HG03039 (cell line): Measurements from ENCODE around the gene SPEM3.

Experiments used
- ATAC-seq: cut with Tn5 transposase; IDR thresholded peaks from one replicate; pipeline ENCODE4 v1.9.1; 2021; ENCODE audit warnings: mild to moderate bottlenecking, moderate library complexity; ENCODE audit not compliant: unreplicated experiment

SPEM3 gene

DNA sequence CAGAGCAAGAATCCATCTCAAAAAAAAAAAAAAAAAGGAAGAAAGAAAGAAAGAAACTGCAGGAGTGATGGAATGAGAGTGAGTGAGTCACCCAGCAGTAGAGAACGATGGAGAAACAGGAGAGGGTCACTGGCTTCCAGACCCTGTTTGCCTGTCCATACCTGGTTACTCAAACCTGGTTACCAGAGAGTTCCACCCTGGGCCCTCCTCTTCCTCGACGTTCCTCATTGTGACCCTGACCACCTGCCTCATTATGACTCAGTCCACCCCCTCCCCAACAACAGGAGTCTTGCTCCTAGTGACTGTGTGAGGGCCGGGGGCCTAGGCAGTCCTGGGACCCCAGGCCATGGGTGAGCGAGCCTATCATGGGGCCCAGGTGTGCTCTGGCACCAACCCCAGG is at the start of gene SPEM3:
TSS of gene SPEM3 (plus strand) at position 301 of the 400 bp plus-strand sequence. CDS start at position 347, 46 bp downstream.
- ATAC-seq = no peak

DNA sequence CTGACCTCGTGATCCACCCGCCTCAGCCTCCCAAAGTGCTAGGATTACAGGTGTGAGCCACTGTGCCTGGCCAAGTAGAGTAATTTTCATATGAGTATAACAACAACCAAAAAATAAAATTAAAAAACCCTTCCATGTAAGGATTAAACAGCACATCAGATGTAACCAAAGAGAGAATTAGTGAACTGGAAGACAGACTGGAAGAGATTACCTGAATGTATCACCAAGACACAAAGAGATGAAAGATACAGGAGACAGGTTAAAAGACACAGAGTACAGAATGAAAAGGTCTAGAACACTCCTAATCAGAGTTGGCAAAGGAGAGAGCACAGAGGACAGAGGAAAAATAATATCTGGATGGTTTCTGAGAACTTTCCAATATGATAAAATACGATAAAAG is 49.5 kb upstream of the SPEM3 start:
- ATAC-seq = no peak

DNA sequence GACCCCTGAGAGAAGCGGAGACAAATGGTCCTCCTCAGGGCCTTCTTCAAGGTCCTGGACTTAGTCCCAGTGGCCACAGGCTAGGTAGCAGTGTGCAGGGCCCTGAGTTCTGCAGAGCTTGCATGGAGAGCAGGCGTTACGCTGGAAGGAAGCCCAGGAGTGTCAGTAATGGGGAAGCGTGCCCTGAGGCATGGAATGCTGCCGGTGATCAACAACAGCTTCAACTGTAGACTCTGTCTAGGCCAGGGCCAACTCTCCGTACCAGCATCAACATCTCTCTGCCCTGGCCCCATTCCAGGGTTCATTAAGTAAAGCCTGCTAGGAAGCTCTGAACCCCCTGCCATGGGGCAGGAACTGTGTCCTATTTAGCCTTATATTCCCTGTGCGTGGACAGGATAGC is 48.3 kb upstream of the SPEM3 start:
- ATAC-seq = no peak

DNA sequence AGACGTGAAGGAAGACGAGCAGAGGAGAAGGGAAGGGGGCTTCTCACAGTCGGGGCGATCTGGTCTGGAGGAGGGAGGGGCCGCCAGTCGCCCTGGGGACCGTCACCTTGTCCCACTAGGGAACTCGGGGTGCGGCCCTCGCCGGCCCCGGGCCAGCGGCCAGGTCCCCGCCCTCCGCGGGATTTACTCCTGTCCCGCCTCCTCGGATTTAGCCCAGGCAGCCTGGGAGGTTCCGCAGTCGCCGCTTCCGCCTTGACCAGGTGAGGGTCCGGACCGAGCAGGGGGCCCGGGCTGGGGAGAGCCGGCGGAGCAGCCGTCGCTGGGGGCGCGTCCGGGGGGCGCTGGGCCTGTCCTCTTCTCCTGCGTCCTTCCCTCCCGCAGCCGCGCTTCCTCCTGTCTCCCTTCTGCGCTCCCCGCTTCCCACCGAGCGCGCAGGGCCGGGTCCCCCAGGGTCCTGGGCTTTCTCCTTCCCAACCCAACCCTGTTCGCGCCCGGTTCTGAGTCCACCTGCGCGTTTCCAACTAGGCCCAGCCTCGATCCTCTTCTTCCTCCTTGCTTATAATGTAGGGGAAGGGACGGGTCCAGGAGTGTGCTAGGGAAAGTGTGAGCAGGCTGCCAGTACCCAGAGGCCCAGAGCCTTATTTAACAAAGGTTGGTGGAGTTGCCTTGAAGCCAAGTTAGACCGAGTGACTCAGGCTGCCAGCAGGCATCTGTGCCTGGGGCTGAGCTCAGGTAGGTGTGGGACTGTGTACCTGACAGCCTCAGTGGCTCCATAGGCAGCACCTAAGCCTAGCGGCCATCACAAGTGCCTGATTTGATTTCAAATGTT is 47.6 kb upstream of the SPEM3 start, which contains the start of gene TNK1:
TSS of gene TNK1 (plus strand) at position 235 of the 829 bp plus-strand sequence. CDS start 1,838 bp downstream, outside the sequence.
- ATAC-seq = no peak

DNA sequence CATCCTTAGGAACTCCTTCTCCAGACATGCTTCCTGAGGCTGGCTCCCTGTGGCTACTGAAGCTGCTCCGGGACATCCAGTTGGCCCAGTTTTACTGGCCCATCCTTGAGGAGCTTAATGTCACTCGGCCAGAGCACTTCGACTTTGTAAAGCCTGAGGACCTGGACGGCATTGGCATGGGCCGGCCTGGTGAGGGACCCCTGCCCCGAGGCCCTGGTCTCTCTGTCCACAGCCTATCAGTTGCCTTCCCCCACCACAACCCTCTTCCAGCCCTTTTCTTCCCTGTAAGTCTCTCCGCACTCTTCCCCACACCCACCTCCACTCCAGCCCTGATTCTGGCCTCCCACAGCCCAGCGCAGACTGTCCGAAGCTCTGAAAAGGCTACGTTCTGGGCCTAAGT is 45.8 kb upstream of the SPEM3 start:
- no peak for ATAC-seq

DNA sequence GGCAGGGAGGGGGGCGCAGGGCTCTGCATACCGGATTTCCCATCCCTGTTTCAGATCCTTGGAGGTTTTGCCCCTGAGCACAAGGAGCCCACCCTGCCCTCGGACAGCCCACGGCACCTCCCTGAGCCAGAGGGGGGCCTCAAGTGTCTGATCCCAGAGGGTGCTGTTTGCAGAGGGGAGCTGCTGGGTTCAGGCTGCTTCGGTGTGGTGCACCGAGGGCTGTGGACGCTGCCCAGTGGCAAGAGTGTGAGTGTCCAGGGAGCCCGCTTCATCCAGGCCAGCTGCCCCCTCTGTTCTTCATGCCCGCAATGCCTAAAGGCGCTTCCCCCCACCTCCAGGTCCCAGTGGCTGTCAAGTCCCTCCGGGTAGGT is 45.3 kb upstream of the SPEM3 start:
- no peak for ATAC-seq

DNA sequence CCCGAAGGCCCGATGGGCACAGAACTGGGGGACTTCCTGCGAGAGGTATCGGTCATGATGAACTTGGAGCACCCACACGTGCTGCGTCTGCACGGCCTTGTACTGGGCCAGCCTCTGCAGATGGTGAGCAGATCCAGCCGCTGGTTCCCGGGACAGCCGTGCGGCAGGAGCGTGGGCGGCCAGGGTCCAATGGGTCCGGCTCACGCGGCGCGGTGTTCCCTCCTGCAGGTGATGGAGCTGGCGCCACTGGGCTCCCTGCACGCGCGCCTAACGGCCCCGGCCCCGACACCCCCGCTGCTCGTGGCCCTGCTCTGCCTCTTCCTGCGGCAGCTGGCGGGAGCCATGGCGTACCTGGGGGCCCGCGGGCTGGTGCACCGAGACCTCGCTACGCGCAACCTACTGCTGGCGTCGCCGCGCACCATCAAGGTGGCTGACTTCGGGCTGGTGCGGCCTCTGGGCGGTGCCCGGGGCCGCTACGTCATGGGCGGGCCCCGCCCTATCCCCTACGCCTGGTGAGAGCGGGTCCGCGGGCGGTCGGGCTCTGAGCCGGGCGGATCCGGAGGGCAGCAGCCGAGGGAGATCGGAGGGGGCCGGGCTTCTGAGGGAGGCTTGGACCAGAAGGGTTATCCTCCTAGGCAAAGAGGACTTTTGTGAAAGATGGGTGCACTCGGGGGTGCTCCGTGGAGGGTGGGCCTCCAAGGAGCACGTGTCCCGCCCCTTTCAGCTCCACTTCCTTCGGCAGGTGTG is 44.7 kb upstream of the SPEM3 start:
- peak; percentile 57 for ATAC-seq

DNA sequence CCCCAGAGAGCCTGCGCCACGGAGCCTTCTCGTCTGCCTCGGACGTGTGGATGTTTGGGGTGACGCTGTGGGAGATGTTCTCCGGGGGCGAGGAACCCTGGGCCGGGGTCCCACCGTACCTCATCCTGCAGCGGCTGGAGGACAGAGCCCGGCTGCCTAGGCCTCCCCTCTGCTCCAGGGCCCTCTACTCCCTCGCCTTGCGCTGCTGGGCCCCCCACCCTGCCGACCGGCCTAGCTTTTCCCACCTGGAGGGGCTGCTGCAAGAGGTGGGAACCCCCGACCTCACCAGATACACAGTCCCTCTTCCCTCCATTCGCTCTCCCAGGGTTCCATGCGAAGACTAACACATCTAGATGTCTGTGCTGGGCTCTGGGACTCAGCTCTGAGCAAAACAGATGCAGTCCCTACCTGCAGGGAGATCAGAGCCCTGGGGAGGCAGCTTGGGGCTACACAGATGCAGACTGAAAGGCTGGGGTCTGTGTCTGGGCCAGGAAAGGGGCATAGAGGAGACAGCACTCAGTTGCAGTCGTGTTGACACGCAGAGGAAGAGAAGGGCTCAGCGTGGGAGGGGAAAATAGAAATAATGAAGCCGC is 44.1 kb upstream of the SPEM3 start:
- ATAC-seq = no peak

DNA sequence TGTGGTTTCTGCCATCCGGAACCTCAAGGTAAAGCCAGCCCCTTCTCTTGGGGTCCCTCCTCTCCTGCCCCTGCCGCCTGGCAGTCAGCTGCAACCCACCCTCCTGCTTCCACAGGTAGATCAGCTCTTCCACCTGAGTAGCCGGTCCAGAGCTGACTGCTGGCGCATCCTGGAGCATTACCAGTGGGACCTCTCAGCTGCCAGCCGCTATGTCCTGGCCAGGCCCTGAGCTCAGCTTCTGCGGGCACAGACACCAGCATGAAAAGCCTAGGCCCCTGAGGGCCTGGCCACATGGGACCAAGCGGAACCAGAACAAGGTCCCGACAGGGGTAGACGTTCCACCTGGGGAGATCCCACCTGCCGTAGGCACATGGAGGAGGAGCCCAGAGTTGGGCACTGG is 39.8 kb upstream of the SPEM3 start:
- ATAC-seq = no peak

DNA sequence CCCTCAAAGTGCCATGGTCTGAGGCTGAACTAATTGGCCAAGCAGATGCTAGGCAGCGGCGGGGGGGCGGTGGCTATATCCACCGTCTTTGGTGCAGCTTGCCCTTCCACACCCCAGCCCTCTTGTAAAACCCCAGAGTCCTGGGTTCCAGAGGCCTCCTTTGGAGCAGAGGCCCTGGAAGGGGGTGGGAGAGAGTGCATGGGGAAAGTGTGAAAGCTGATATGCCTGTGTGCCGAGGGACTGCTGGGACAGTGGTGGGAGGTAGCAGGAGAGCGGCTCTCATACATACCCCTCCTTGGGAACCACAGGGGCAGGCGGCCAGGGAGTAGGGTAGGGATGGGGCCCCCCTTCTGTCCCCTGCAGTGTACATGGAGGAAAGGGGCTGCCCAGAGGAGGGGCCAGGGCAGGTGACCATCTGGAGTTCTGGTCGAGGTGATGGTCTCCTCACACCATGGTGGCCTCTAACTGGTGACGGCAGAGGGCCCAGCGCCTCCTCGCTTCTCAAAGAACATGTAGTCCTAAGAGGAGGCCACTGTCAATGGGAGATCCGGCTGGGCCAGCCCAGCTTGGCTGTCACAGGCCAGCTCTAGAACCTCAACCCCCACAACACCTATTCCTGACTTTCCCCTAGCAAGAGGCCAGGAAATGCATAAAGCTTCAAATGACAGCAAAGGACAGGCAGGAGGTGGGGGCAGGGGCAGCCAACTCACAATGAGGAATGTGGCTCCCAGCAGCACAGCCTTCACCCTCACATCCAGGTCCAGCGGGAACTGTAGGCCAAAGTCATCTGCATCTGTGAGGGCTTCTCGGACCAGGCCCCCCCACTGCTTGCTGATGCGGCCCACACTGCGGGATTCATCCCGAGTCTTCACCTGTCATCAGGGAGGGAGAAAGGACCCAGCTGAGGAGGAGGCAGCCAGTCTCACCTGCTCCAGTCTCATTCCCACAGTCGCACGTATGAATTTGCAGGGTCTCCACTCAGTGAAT is 38.4 kb upstream of the SPEM3 start:
- ATAC-seq = no peak

DNA sequence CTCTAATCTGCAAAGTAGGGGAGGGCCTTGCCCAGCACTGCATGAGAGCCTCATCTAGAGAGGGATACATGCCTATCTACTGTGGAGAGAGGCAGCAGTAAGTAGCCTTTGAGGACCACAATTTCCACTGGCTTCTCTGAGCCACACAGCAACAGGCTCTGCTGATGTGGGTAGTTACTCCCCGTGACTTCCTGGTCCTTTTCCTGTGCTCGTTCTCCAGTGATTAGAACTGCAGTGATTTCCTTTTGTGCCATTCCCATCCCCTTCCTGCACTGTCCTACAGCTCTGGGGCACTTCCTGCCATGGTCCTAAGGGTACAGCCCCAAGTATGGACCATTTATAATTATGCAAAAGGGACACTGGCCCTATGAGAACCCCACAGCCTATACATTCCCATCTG is 37.4 kb upstream of the SPEM3 start:
- no peak for ATAC-seq

DNA sequence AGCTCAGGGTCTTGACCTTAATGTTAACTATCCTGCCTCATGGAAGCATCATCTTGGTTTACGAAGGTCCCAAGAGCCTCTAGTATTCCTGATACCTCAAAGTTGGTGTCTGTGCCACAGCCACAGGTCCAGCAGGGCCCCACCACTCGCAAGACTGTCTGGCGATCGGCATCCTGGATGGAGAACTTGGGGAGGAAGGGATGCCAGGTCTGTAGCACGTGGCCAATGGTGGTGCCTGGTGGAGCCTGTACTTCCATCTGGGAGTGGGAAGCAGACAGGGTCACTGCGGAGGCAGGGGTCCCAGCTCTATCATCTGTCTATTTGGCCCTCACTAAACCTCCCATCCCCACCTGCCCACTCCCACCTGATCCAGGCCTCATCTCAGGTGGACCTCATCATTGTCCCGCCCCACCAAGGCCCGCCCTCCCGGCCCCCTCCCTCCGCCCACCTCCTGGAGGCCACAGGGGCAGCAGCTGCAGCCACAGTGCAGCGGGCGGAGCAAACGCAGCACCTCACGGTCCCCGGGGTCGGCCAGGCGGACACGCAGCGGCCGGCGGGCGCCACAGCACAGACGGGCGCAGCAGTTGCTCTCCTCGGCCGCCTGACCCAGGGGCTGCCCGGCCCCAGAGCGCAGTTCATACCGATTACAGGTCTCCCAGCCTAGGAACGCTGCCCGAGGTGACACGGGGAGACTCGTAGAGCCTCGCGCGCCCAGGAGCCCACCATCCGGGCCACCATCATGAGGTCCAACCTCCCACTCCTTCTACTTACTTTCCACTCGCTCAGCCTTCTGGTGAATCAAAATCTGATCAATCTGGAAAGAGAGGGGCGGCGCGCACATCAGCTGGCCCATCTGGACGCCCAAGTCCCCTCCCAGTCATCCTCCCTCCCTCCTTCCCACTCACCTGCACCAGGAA is 35.7 kb upstream of the SPEM3 start:
- ATAC-seq = no peak

DNA sequence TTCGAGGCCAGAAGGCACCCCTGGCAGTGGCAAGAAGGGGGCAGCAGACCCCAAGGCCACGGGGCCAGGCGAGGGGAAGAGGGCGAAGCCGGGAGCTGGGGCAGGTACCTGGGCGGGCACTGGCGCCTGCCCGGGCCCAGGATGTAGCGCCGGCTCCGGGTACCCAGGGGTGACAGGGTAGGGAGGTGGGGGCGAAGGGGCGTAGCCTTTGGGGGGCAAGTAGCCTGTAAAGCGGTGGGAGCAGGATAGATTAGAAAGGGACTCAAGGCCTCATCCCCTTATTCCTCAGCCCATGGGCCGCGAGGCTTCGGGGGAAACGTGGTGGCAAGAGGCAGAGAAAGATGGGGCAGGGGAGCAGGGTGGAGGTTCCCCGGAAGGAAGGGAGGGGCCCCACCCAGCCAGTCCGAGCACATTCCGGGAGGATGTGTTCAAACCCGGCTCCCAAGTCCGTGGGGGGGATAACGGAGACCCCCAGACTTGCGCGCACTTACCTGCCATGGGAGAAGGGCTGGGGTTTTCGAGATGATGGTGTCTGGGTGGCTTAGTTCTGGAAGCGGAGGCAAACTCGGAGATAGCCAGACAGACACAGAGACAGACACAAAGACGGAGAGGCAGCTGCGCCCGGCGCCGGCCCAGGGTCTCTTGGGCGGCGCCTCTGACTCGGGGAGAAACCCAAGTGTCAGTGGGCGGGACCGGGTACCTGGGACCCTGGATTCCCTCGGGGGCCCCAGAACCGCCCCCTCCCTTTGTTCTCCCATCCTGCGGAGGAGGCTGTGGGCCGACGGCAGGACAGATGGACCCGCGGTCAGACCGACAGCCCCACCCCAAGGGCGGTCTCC is 34.8 kb upstream of the SPEM3 start:
- peak; percentile 29 for ATAC-seq

DNA sequence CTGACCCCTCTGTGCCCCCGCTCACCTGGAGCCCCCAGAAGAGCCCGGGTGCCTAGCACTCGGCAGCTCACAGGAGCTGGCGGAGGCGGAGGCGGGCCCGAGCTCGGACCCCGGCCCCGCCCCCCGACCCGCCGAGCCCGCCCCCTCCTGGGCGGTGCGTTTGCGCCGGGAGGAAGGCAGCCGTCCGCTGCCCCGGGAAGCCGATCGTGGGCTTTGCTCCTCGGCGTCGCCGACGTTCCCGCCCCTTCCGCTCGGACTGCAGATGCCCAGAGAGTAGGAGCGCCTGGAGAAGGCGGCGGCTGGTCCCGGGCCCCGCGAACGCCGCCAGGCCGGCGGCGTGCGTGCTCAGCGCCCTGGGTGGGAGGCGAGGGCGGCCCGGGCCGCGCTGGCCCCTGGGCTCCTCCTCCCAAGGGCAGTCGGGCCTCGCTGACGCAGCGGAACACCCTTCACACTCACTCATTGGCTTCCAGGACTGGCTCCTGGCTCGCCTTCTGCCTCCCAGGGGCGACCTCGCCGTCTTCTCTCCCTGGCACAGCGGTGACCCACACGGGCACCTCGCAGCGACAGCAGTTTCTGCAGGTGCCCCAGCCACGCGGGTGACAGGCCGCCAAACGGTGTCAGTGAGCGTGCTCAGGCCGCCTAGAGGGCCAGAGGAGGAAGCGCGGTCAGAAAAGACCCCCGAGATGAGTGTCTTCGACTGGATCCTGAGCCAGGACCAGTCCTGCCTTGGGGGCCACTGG is 34.0 kb upstream of the SPEM3 start, which contains the start of gene PLSCR3:
TSS of gene PLSCR3 (minus strand) at position 74 of the 740 bp plus-strand sequence. CDS start 415 bp downstream, outside the sequence.
- peak; percentile 64 for ATAC-seq

DNA sequence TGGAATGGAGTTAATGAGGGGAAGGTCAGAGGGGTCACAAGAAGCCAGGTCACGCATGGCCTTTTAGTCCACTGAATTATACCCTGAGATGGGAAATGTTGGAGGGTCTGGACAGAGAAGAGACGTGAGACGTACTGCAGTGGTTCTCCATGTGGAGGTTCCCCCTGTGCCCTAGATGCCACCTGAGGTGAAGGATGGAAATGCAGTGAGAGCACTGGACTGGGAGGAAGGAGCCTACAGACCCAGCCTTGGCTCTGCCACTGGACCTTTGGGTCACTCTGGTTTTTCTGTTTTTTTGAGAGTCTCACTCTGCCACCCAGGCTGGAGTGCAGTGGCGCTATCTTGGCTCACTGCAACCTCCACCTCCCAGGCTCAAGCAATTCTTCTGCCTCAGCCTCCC is 32.5 kb upstream of the SPEM3 start:
- no peak for ATAC-seq

DNA sequence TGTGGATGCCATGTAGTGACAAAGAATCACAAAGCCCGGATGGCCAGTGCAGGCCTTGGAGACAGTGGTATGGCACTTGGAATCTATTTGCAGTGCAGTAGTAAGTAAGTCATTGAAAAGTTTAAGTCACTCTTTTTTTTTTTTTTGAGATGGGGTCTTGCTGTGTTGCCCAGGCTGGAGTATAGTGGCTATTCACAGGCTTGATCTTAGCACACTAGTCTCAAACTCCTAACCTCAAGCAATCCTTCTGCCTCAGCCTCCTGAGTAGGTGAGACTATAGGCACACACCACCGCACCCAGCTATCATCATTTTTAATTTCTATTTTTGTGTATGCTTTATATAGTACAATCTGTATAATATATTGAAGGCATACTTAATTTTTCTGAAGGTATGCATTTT is 30.0 kb upstream of the SPEM3 start:
- no peak for ATAC-seq

DNA sequence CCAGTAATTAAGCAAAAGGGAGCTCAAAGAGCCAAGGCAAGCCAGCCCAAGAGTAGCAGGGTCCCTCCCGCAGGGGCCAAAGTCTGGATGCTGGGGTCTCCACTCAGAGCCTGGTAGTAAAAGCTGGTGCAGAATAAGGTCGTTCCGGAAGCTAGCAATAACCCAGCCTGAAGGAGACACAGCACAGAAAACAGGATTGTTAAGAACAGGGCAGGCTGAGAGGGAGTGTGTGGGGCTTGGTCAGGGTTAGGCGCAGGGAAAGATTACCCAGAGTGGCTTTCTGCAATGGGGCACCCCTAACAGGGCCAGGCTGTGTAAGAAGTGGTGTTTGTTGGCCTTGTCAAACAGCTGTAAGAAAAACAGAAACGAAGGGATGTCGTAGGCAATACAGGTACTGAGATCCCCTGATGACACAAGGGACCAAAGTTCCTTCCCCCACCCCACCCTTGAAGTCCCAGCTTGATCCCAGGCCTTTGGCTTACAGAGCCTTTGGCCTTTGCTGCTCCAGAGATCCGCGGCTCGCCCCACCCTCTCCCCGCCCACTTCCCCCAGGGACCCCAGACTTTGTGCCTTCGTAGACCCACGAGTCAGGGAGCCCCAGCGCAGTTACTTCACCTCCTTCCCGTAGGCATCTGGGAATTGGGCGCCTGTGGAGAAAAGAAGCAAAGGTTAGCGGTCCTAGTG is 25.5 kb upstream of the SPEM3 start:
- no peak for ATAC-seq

DNA sequence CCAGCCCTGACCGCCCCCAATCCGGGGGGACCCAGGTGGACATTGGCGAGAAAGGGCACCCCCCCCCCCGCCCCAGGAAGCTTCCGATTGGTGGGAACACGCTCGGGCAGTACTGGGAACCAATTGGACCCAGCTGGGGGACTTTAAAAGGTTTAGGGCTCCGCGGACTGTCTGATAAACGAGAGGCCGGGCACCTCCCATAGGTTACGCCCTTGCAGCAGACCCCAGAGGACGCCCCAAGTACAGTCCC is 25.0 kb upstream of the SPEM3 start:
- ATAC-seq = no peak
